HL-60/S4 treated with retinoic acid at 250 ng/mL for 4 days and 3 days (cell line): ENCODE results near the gene WDR13.
"Not testable (repeated sequence)": the region's sequence is repeated elsewhere in the genome, so short reads cannot be mapped to it uniquely, and the experiment has no call there.

Source experiments
- in situ Hi-C: fragments of 300-500 bp; cut with MboI; formaldehyde crosslinking; loops from 2 replicates; pipeline ENCODE4 v1.7.0; 2022; ENCODE audit warnings: low sequenced_read_pairs

The WDR13 gene

GRCh38 chrX:48597353-48598264, at the start of gene WDR13:
Gene WDR13, plus strand, starts transcription at chrX:48597492. Its CDS starts 505 bp downstream, at chrX:48597997.
- in situ Hi-C loops, result no loop called here

DNA sequence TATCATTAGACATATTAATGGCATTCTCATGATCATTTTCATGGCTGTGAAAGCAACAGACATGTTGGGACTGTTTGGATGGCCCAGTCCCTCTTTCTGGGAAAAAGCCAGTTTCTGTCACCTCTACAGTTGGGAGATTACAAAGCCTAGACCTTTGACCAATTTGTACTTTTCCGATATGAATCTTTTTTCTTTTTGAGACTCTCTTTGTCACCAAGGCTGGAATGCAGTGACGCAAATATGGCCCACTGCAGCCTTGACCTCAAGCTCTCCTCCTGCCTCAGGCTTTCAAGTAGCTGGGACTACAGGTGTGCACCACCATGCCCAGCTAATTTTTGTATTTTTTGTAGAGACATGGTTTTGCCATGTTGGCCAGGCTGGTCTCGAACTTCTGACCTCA, 48.4 kb upstream of the WDR13 start:
- in situ Hi-C loops, result no loop called here

DNA sequence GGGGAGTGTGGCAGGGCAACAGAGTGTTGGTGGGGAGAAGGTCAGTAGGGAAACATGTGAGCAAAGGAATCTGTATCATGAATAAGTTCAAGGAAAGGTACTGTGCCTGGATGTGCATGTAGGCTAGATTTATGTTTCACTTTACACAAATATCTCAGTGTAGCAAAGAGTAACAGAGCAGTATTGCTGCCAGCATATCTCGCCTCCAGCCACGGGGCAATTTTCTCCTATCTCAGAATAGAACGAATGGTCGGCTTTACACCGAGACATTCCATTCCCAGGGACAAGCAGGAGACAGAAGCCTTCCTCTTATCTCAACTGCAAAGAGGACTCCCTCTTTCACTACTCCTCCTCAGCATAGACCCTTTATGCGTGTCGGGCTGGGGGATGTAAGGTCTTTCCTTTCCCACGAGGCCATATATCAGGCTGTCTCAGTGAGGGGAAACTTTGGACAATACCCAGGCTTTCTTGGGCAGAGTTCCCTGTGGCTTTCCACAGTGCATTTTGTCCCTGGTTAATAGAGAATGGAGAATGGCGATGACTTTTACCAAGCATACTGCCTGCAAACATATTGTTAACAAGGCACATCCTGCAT, 41.5 kb upstream of the WDR13 start:
- in situ Hi-C loops, result not testable (repeated sequence)

GRCh38 chrX:48558271-48558670, 39.0 kb upstream of the WDR13 start:
- in situ Hi-C loops, result no loop called here

DNA sequence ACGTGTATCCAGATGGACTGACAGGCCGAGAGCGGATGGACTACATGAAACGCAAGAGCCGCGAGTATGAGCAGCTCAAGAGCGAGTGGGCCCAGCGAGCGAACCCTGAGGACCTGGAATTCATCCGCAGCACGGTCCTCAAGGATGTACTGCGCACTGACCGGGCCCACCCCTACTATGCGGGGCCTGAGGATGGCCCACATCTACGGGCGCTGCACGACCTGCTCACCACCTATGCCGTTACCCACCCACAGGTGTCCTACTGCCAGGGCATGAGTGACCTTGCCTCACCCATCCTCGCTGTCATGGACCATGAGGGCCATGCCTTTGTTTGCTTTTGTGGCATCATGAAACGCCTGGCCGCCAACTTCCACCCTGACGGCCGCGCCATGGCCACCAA, 37.7 kb upstream of the WDR13 start:
- in situ Hi-C loops, result no loop called here

DNA sequence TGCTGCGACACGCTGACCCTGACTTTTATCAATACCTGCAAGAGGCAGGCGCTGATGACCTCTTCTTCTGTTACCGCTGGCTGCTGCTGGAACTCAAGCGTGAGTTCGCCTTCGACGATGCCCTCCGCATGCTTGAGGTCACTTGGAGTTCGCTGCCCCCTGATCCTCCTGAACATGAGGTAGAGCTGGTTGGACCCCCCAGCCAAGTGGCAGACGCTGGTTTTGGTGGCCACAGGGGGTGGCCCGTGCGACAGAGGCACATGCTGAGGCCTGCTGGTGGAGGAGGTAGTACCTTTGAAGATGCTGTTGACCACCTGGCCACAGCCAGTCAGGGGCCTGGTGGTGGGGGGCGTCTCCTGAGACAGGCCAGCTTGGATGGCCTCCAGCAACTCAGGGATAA, 37.2 kb upstream of the WDR13 start:
- in situ Hi-C loops, result no loop called here

- in situ Hi-C loops, result no loop called here
These were observed 36.6 kb upstream of the WDR13 start for GRCh38 chrX:48560681-48561080.

GRCh38 chrX:48569958-48570357, 27.3 kb upstream of the WDR13 start:
- in situ Hi-C loops, result no loop called here

GRCh38 chrX:48573690-48574269, 23.5 kb upstream of the WDR13 start:
- in situ Hi-C loops, result no loop called here

DNA sequence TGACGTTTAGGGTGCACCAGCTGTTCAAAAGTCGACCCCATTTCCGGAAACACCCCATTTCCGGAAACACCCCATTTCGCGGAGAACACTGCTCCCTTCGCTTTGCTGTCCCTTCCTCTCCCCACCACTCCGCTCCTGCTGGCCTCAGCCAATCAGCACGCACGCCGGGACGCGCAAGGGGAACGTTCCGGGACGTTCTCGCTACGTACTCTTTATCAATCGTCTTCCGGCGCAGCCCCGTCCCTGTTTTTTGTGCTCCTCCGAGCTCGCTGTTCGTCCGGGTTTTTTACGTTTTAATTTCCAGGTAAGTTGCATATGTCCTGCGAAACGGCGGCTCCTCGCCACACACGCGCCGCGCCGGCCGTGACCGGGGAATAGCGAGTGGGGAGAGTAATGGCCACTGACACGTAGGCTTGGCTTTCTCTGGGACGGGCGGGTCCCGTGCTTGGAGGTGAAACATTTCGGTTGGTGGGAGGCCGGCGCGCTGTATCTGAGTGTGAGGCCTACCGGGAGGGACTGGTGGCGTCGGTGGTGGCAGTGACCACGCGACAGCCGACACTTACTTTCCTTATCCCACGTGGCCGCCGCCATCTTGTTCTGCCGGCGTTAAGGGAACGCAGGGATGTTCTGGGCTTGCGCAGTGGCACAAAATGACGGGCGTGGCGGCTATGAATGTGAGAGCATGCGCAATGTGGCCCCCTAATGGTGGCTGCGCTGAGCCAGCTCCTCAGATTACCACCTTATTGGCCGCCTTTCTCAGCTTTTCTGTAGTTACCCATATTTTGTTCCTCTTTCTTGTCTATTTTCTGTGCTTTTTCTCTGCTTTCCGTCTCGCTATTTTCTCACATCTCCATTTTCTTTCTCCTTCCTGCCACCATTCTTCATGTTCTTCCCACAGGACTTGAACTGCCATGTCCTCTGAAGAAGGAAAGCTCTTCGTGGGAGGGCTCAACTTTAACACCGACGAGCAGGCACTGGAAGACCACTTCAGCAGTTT, 22.7 kb upstream of the WDR13 start, which contains the start of gene RBM3:
Gene RBM3, plus strand, starts transcription at position 215 of the 997 bp plus-strand sequence. Its CDS starts 697 bp downstream, at position 912.
- in situ Hi-C loops, result no loop called here

GRCh38 chrX:48575642-48576041, 21.6 kb upstream of the WDR13 start:
- in situ Hi-C loops, result no loop called here

GRCh38 chrX:48576108-48576507, 21.2 kb upstream of the WDR13 start:
- in situ Hi-C loops, result no loop called here

DNA sequence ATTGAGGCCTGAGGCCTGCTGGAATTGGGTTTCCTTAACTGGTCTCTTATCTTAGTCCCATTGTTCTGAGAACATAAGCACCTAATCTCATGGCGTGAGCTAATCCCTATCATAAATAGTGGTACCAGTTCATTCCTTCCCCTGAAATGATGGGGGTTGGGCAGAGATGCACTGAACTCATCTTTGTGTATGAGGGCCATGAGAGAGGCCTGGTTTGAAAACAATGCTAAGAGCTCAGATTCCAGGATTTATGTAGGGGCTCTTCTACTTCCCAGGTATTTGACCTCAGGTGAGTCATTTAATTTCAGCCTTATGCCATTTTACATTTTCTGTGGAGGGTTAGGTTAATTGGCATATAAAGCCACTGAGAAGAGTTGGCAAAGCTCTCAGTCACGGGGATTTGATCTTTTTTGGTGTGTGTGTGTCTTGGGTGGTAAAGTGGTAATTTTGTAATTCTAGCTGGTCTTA, 18.6 kb upstream of the WDR13 start:
- in situ Hi-C loops, result no loop called here

DNA sequence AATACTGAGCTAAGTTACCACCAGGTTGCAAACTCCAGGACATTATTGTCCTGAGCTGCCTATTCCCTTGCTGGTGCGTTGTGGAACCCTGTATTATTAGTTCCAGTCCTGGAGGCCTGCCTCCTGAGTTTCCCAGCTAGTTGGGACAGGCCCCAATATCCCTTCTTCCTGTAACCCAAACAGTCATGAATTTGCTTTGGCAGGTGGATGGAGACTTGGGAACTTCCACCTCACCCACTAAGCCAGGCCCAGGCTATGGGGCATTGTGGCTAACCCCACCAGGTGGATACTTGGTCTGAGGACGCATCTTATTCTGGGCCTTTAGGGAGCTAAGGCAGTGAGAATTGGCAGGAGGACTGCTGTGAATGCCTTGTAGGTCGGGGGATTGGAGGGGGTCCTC, 18.0 kb upstream of the WDR13 start:
- in situ Hi-C loops, result no loop called here

- in situ Hi-C loops, result no loop called here
These were observed 16.6 kb upstream of the WDR13 start for GRCh38 chrX:48580662-48581061.

GRCh38 chrX:48584698-48585097, 12.6 kb upstream of the WDR13 start:
- in situ Hi-C loops, result no loop called here

DNA sequence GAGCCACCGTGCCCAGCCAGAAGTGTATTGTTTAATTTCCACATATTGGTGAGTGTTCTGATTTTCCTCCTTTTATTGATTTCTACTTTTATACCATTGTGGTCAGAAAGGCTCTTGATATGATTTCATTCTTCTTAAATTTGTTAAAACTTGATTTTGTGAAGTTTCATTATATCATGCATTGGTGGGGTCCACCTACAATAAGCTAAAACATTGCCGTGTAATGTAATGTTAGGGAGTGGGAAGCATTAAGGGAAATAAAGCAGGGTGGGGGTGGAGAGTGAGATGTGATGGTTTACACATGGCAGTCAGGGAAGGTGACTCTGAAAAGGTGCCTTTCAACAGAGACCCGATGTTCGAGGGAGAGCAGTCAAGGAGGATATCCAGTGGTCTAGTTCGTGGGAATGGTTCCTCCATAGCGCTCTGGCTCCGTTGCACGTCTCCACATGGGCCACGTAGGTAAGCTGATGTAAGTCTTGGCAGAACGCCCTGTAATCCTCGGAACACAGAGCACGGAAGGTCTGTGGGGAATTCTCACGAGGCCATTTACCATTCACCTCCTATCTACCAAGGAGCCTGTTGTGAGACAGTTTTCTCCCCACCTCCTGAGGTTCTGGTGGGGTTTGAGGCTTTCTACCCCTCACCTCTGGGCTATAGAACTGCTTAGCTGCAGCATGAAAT, 7.7 kb upstream of the WDR13 start:
- in situ Hi-C loops, result no loop called here

DNA sequence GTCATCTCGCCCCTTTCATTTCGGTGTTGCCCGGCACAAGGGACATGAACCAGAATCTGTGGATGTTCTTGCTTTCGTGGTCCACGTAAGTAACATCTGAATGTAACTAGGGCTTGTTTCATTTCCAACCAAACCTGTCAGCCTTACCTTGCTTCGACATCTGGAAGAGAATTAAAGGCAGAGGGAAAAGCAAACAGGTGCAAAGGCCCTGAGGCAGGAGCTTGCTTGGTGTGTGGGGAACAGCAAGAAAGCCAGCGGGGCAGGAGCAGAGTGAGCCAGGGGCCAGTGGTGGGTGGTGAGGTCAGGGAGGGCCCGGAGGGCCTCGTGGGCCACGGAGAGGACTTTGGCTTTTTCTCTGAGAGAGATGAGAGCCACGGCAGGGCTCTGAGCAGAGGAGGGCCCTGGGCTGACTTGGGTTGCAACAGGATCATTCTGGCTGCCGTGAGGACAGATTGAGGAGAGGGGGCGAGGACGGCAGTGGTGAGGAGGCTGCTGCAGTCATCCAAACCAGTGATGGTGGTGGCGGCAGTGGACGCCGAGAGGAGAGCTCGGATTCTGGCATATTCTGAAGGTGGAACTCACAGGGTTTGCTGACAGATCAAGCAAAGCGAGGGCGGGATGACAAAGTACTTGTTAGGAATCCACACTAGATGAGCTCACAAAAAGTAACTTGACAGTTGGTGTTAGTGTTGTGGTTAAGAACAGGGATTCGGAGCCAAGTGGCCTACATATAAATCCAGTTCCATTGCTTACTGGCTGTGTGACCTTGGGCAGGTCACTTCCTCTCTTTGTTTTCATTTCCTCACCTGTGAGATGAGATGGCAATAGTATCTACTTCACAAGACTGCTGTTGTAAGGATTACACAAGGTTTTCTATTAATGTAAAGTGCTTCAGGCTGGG, 6.8 kb upstream of the WDR13 start:
- in situ Hi-C loops, result no loop called here

GRCh38 chrX:48591255-48591791, 6.0 kb upstream of the WDR13 start:
- in situ Hi-C loops, result no loop called here
